DND-41 (cell line): ENCODE data around the gene PFDN6.

Experiments used
- EZH2 ChIP-seq: IDR thresholded peaks from 3 replicates; pipeline ENCODE4 v1.6.1; 2012; ENCODE audit warnings: borderline replicate concordance, low read depth, mild to moderate bottlenecking, moderate library complexity, low read length, inconsistent platforms; ENCODE audit not compliant: severe bottlenecking
- TF ChIP-seq, protein P1 (sequence below): IDR thresholded peaks from 2 replicates; pipeline ENCODE4 v1.5.1; 2012; ENCODE audit warnings: borderline replicate concordance, low read length, moderate library complexity, mild to moderate bottlenecking; ENCODE audit not compliant: poor library complexity, severe bottlenecking; ENCODE audit errors: extremely low read depth

DNA sequence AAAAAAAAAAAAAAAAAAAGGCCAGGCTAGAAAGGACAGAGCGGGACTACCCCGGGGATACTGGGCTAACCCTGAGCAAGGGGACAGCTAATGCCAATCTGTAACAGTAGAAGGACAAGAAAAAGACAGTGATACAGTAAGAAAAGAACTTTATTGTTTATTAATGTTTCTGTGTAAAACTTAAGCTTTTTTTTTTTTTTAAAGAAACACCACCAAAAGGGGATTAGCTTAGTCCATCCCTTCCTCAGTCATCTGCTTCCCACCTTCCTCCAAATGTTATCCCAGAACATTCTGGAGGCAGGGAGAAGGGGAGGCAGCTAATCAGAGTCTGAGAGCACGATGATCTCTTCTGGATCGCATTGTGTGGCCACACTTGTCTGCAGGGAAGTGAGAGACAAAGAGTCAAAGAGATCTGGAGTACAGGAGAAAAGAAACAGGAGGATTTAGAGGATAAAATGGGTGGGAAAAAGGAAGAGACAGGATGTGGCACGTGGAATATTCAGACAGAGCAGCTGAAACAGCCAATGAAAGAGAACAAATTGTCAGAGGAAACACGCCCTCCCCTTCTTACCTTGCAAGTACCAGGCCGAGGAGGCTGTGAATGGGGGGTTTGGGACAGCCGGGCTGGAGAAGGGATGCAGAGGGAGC lies 29.1 kb downstream of the PFDN6 start:
- TF ChIP-seq, protein P1, sequence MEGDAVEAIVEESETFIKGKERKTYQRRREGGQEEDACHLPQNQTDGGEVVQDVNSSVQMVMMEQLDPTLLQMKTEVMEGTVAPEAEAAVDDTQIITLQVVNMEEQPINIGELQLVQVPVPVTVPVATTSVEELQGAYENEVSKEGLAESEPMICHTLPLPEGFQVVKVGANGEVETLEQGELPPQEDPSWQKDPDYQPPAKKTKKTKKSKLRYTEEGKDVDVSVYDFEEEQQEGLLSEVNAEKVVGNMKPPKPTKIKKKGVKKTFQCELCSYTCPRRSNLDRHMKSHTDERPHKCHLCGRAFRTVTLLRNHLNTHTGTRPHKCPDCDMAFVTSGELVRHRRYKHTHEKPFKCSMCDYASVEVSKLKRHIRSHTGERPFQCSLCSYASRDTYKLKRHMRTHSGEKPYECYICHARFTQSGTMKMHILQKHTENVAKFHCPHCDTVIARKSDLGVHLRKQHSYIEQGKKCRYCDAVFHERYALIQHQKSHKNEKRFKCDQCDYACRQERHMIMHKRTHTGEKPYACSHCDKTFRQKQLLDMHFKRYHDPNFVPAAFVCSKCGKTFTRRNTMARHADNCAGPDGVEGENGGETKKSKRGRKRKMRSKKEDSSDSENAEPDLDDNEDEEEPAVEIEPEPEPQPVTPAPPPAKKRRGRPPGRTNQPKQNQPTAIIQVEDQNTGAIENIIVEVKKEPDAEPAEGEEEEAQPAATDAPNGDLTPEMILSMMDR: no peak
- TF ChIP-seq EZH2: no peak
